Panc1 (cell line): Measurements from ENCODE around the gene C16orf90. TPM values are rescaled to one million over a fixed set of nuclear protein-coding genes. Genes with fewer than 3 reads are reported as not detected.

Experiments
- ATAC-seq: fragments of 200-7000 bp; cut with Tn5 transposase; 2 replicates; pipeline ENCODE4 v1.9.1; 2020; ENCODE audit warnings: mild to moderate bottlenecking, moderate library complexity
- BruUV-seq: library from RNA; stranded (reverse); fragments of 400-500 nt; replicated peaks from 2 replicates; lab custom pipeline; 2021; lab: Mats Ljungman, UMichigan
- CTCF ChIA-PET: fragments of 300-600 bp; sonication (Branson Sonifier 250); formaldehyde crosslinking; loops from one replicate; lab custom pipeline; 2022; ENCODE audit warnings: antibody characterized with exemption; lab: Charles Lee
- POLR2A ChIA-PET: fragments of 300-600 bp; sonication (Branson Sonifier 250); formaldehyde crosslinking; loops from one replicate; lab custom pipeline; 2022; ENCODE audit warnings: antibody characterized with exemption; lab: Charles Lee
- DNase-seq: peaks from one replicate; pipeline ENCODE4 v3.0.0-alpha.2; 2010; ENCODE audit warnings: low read depth, low spot score
- H3K27ac ChIP-seq: 2 replicates; pipeline ENCODE4 v1.5.1; 2011; ENCODE audit warnings: mild to moderate bottlenecking, low read length, inconsistent platforms
- H3K27me3 ChIP-seq: fragments of 200-500 bp; sonication (Bioruptor generic); 2 replicates; pipeline ENCODE4 v1.6.0; 2014; ENCODE audit warnings: low read length, inconsistent platforms; ENCODE audit not compliant: control insufficient read depth, insufficient read depth
- H3K36me3 ChIP-seq: fragments of 200-500 bp; sonication (Bioruptor generic); 2 replicates; pipeline ENCODE4 v1.5.1; 2014; ENCODE audit warnings: inconsistent platforms, mild to moderate bottlenecking, low read length, moderate library complexity; ENCODE audit not compliant: control insufficient read depth, insufficient read depth
- H3K4me1 ChIP-seq: 2 replicates; pipeline ENCODE4 v1.5.1; 2011; ENCODE audit warnings: inconsistent platforms, mild to moderate bottlenecking, low read length, moderate library complexity; ENCODE audit not compliant: control insufficient read depth, insufficient read depth
- H3K4me3 ChIP-seq, 2 experiments: 2 replicates each; pipeline ENCODE4 v1.5.1; 2011 to 2012; ENCODE audit warnings: low read depth in 2 of 2, low read length in 2 of 2, mild to moderate bottlenecking in 2 of 2, inconsistent platforms in 1 of 2, moderate library complexity in 1 of 2
- H3K9me3 ChIP-seq: fragments of 200-500 bp; sonication (Bioruptor generic); 2 replicates; pipeline ENCODE4 v1.5.1; 2014; ENCODE audit warnings: low read depth, mild to moderate bottlenecking, inconsistent platforms, low read length, moderate library complexity; ENCODE audit not compliant: control insufficient read depth, insufficient read depth
- POLR2AphosphoS5 ChIP-seq: IDR thresholded peaks from 2 replicates; pipeline ENCODE4 v1.6.1; 2012; ENCODE audit warnings: mild to moderate bottlenecking, low read depth, low read length, moderate library complexity
- SIN3A ChIP-seq: IDR thresholded peaks from 2 replicates; pipeline ENCODE4 v1.6.1; 2012; ENCODE audit warnings: low read depth, mild to moderate bottlenecking, low read length, moderate library complexity, borderline replicate concordance; ENCODE audit not compliant: insufficient read depth
- TCF7L2 ChIP-seq: IDR thresholded peaks from 2 replicates; pipeline ENCODE4 v1.6.1; 2011; ENCODE audit warnings: mild to moderate bottlenecking, low read depth, low read length, inconsistent platforms
- in situ Hi-C: cut with HindIII; loops from 2 replicates; pipeline ENCODE4 v1.10.0; 2016; ENCODE audit warnings: low sequenced_read_pairs, low pct_unique_long_range_greater_than_20kb
- intact Hi-C: fragments of 100-400 bp; cut with micrococcal nuclease; formaldehyde crosslinking; loops from one replicate; pipeline ENCODE4 v1.10.0; 2022; ENCODE audit not compliant: unreplicated experiment
- total RNA-seq: library from RNA; stranded (reverse); gene quantifications from one replicate; pipeline ENCODE4 v1.2.1, GENCODE V29; 2021; ENCODE audit not compliant: unreplicated experiment
- TF ChIP-seq, protein P1 (sequence below), 2 experiments: IDR thresholded peaks; 2 replicates each; pipeline ENCODE4 v1.6.1; 2011 to 2012; ENCODE audit warnings: low read depth in 2 of 2, control low read depth in 1 of 2, low read length in 1 of 2, mild to moderate bottlenecking in 1 of 2, moderate library complexity in 1 of 2; ENCODE audit not compliant: insufficient read depth in 1 of 2
- TF ChIP-seq, protein P2 (sequence below): fragments of 450-650 bp; IDR thresholded peaks from 2 replicates; pipeline ENCODE4 v1.5.1; 2017; ENCODE audit warnings: mild to moderate bottlenecking

The C16orf90 gene
- total RNA-seq, 1 experiment from 2014 or later: not detected

DNA sequence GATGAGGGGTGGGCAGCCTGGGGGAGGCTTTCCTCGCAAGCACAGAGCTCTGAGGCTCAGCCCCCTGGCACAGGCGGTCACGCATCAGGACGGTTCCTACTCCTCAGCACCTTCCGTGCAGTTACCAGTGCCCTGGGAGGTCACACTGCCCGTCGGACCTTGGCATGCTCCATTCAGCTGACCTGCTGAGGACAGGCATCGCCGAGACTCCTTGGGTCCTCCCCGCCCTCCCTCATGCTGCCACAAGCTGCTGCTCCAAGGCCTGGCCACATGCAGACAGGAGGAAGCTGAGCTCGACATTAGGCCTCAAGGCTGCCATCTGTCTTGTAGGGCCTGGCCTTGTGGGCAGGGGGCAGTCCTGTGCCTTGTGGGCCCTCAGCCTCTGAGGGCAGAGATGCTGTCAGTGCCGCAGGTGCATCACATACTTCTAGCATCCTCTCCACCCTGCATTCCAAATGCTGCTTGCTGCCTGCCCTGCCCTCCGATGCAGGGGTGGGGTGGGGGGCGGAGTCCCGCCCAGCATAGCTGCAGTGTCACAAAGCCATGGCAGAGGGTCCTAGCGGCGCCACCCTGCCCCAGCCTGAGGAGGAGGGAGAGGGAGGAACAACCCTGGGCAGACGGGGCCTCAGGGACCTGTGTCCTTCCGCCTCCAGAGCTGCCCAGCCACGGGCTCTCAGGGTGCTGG is 9.3 kb downstream of the C16orf90 start:
- Histone ChIP-seq H3K27me3 (no peaks in the 10 kb centered on the region), H3K4me3 (no peak overlapping the region), H3K27ac (no peak overlapping the region), H3K36me3 (peaks cover 8% of the 10 kb centered on the region; the same call in 1 of the 2 replicates), H3K9me3 (no peaks in the 10 kb centered on the region), H3K4me1 (no peaks in the 10 kb centered on the region)
- ChIA-PET CTCF (no interaction called here), POLR2A (no interaction called here)
- ATAC-seq (no peak), DNase-seq (no peak)
- in situ Hi-C loops: no loop called here
- TF ChIP-seq SIN3A: no peak
- TF ChIP-seq, protein P1, sequence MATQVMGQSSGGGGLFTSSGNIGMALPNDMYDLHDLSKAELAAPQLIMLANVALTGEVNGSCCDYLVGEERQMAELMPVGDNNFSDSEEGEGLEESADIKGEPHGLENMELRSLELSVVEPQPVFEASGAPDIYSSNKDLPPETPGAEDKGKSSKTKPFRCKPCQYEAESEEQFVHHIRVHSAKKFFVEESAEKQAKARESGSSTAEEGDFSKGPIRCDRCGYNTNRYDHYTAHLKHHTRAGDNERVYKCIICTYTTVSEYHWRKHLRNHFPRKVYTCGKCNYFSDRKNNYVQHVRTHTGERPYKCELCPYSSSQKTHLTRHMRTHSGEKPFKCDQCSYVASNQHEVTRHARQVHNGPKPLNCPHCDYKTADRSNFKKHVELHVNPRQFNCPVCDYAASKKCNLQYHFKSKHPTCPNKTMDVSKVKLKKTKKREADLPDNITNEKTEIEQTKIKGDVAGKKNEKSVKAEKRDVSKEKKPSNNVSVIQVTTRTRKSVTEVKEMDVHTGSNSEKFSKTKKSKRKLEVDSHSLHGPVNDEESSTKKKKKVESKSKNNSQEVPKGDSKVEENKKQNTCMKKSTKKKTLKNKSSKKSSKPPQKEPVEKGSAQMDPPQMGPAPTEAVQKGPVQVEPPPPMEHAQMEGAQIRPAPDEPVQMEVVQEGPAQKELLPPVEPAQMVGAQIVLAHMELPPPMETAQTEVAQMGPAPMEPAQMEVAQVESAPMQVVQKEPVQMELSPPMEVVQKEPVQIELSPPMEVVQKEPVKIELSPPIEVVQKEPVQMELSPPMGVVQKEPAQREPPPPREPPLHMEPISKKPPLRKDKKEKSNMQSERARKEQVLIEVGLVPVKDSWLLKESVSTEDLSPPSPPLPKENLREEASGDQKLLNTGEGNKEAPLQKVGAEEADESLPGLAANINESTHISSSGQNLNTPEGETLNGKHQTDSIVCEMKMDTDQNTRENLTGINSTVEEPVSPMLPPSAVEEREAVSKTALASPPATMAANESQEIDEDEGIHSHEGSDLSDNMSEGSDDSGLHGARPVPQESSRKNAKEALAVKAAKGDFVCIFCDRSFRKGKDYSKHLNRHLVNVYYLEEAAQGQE (IDR thresholded peaks at IDR 0.05; ENCODE audit: insufficient read depth in 1 of 2, low read depth in 2 of 2, low read length in 1 of 2): no peak
- no peak for TF ChIP-seq TCF7L2
- TF ChIP-seq POLR2AphosphoS5: no peak
- TF ChIP-seq, protein P2, sequence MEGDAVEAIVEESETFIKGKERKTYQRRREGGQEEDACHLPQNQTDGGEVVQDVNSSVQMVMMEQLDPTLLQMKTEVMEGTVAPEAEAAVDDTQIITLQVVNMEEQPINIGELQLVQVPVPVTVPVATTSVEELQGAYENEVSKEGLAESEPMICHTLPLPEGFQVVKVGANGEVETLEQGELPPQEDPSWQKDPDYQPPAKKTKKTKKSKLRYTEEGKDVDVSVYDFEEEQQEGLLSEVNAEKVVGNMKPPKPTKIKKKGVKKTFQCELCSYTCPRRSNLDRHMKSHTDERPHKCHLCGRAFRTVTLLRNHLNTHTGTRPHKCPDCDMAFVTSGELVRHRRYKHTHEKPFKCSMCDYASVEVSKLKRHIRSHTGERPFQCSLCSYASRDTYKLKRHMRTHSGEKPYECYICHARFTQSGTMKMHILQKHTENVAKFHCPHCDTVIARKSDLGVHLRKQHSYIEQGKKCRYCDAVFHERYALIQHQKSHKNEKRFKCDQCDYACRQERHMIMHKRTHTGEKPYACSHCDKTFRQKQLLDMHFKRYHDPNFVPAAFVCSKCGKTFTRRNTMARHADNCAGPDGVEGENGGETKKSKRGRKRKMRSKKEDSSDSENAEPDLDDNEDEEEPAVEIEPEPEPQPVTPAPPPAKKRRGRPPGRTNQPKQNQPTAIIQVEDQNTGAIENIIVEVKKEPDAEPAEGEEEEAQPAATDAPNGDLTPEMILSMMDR: no peak
- intact Hi-C loops: no loop called here
- BruUV-seq: no TSS peak

DNA sequence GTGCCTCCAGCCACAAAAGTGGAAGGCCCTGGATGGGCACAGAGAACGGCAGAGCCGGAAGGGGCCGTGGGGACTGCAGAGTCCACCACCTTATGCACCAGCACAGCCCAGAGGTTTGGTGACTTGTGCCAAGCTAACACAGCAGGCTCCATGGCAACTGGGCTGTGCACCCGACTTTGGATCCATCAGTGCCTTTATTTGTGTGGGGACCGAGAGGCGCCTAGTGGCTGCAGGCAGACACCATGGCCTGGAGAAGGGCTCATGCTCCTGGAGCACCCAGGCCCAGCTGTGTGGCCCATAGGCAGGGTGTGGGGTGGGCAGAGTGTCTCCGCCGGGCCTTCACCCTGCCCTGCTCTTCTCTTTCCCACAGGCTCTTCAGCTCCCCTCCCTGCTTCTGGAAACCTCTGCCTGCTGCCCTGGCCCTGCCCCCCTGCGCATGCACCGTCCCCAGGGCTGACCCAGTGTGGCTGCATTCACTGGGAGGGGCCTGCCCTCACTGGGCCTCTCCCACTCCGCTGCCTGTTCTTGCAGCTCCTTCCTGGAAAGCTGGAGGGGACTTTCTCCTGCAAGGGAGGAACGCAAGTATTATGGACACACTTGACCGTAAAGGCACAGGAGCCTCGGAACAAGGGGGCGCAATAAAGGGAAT is 10.1 kb downstream of the C16orf90 start:
- TF ChIP-seq, protein P2: no peak
- no peak for TF ChIP-seq TCF7L2
- TF ChIP-seq, protein P1 (IDR thresholded peaks at IDR 0.05; ENCODE audit: insufficient read depth in 1 of 2, low read depth in 2 of 2, low read length in 1 of 2): no peak
- no peak for TF ChIP-seq SIN3A
- no peak for TF ChIP-seq POLR2AphosphoS5
- intact Hi-C loops (no loop called here), in situ Hi-C loops (no loop called here)
- DNase-seq (no peak), ATAC-seq (0 out of 2 replicates have a peak, but pooled peaks have one; percentile 6)
- H3K27ac ChIP-seq: no peak overlapping the region
- H3K27me3 ChIP-seq: no peaks in the 10 kb centered on the region
- no TSS peak for BruUV-seq
- no peaks in the 10 kb centered on the region for H3K4me1 ChIP-seq
- no peaks in the 10 kb centered on the region for H3K9me3 ChIP-seq
- H3K36me3 ChIP-seq: peaks cover 8% of the 10 kb centered on the region; the same call in 1 of the 2 replicates
- POLR2A ChIA-PET: no interaction called here
- CTCF ChIA-PET: no interaction called here
- H3K4me3 ChIP-seq: no peak overlapping the region
